PC-9 (cell line): ENCODE results near the gene FBLN2. TPM values are rescaled to one million over a fixed set of nuclear protein-coding genes. Genes with fewer than 3 reads are reported as not detected.

Experiments
- BruUV-seq: library from RNA; stranded (reverse); fragments of 400-500 nt; replicated peaks from 2 replicates; lab custom pipeline; 2021; lab: Mats Ljungman, UMichigan
- CTCF ChIA-PET: fragments of 300-600 bp; sonication (Branson Sonifier 250); formaldehyde crosslinking; loops from one replicate; lab custom pipeline; 2022; ENCODE audit warnings: antibody characterized with exemption; lab: Charles Lee
- POLR2A ChIA-PET: fragments of 300-600 bp; sonication (Branson Sonifier 250); formaldehyde crosslinking; loops from one replicate; lab custom pipeline; 2022; ENCODE audit warnings: antibody characterized with exemption; ENCODE audit not compliant: unreplicated experiment; lab: Charles Lee
- DNase-seq, 2 experiments: peaks; one replicate each; pipeline versions ENCODE4 v3.0.0 to v3.0.0-alpha.2; 2015 to 2022; ENCODE audit warnings: mixed read lengths in 1 of 2
- H2AFZ ChIP-seq: fragments of 200-600 bp; sonication (generic); 2 replicates; pipeline ENCODE4 v1.8.1; 2017; ENCODE audit warnings: antibody characterized with exemption
- H3F3A ChIP-seq: fragments of 200-600 bp; sonication (generic); 2 replicates; pipeline ENCODE4 v1.8.1; 2017; ENCODE audit warnings: antibody characterized with exemption, mild to moderate bottlenecking, low read depth; ENCODE audit not compliant: insufficient read depth
- H3K27ac ChIP-seq: fragments of 200-600 bp; sonication (generic); 2 replicates; pipeline ENCODE4 v1.6.1; 2016; ENCODE audit warnings: mixed run types
- H3K27me3 ChIP-seq: fragments of 200-600 bp; sonication (generic); 2 replicates; pipeline ENCODE4 v1.6.1; 2016; ENCODE audit warnings: low read depth, mixed run types; ENCODE audit not compliant: insufficient read depth
- H3K36me3 ChIP-seq: fragments of 200-600 bp; sonication (generic); 2 replicates; pipeline ENCODE4 v1.6.1; 2016; ENCODE audit warnings: low read depth, mixed run types
- H3K4me1 ChIP-seq: fragments of 200-600 bp; sonication (generic); replicated peaks from 2 replicates; pipeline ENCODE4 v1.6.1; 2016; ENCODE audit warnings: mixed run types; ENCODE audit not compliant: insufficient read depth
- H3K4me2 ChIP-seq: fragments of 200-600 bp; sonication (generic); 2 replicates; pipeline ENCODE4 v1.6.1; 2017; ENCODE audit warnings: mixed run types
- H3K4me3 ChIP-seq: fragments of 200-600 bp; sonication (generic); 2 replicates; pipeline ENCODE4 v1.6.1; 2016; ENCODE audit warnings: mixed run types
- H3K79me2 ChIP-seq: fragments of 200-600 bp; sonication (generic); 2 replicates; pipeline ENCODE4 v1.6.1; 2017; ENCODE audit warnings: low read depth, mixed run types
- H3K9me2 ChIP-seq: fragments of 200-600 bp; sonication (generic); 2 replicates; pipeline ENCODE4 v1.8.1; 2017; ENCODE audit warnings: mild to moderate bottlenecking; ENCODE audit not compliant: insufficient read depth
- H3K9me3 ChIP-seq: fragments of 200-600 bp; sonication (generic); 2 replicates; pipeline ENCODE4 v1.8.1; 2016; ENCODE audit warnings: low read depth; ENCODE audit not compliant: insufficient read depth
- H4K20me1 ChIP-seq: fragments of 200-600 bp; sonication (generic); 2 replicates; pipeline ENCODE4 v1.8.1; 2017; ENCODE audit not compliant: insufficient read depth
- EZH2 ChIP-seq: fragments of 200-600 bp; sonication (generic); IDR thresholded peaks from 2 replicates; pipeline ENCODE4 v1.8.0; 2017; ENCODE audit warnings: antibody characterized with exemption, low read depth
- intact Hi-C: fragments of 100-400 bp; cut with micrococcal nuclease; formaldehyde crosslinking; loops from one replicate; pipeline ENCODE4 v1.10.0; 2022; ENCODE audit not compliant: unreplicated experiment
- total RNA-seq: library from RNA; stranded (reverse); gene quantifications from 2 replicates; pipeline ENCODE4 v1.2.3, GENCODE V29; 2021
- TF ChIP-seq, protein P1 (sequence below): fragments of 200-600 bp; sonication (generic); conservative IDR thresholded peaks from 2 replicates; pipeline ENCODE4 v1.6.1; 2017; ENCODE audit warnings: mixed run types, antibody characterized with exemption, mild to moderate bottlenecking, moderate library complexity

FBLN2 gene
- total RNA-seq, 1 experiment from 2014 or later, result 0.57 TPM

DNA sequence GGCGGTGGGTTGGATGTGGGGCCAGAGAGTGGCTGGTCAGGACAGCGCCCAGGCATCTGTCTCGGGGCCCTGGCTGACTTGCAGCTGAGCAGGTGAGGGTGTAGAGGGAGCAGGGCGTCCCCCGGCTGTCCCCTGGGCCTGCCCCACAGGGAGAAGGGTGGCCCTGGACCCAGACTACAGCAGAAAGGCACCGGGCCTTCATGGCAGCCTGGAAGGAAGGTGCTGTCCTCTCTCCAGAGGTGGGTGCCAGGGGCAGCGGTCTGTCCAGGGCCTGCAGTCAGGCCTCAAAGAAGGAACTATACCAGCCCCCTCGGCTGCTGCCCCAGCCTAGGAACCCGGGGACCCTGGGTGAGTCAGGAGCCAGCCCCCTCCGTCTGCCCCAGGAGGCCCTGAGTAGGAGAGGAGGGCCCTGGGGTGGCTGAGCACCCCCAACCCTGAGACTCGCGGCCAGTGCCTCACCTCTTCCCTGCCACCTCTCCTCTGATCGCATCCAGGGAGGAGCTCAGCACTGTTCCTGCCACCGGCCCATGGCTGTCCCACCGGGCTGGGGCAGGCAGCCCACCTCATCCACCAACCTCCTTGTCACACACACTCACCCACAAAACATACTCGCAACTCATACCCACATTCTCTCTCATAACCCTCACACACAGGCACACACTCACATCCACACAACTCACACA, 133.5 kb downstream of the FBLN2 start:
- peaks cover 66% of the 10 kb centered on the region for H3K27me3 ChIP-seq
- H3K9me3 ChIP-seq, result no peaks in the 10 kb centered on the region
- no TSS peak for BruUV-seq
- DNase-seq, result no peak
- no peaks in the 10 kb centered on the region for H3F3A ChIP-seq
- no peak overlapping the region for H3K4me3 ChIP-seq
- no peaks in the 10 kb centered on the region for H3K4me1 ChIP-seq
- H3K4me2 ChIP-seq, result no peak overlapping the region
- H3K79me2 ChIP-seq, result no peaks in the 10 kb centered on the region
- no peaks in the 10 kb centered on the region for H3K9me2 ChIP-seq
- H3K27ac ChIP-seq, result no peak overlapping the region
- ChIA-PET CTCF (no interaction called here), POLR2A (no interaction called here)
- no peaks in the 10 kb centered on the region for H4K20me1 ChIP-seq
- H3K36me3 ChIP-seq, result no peaks in the 10 kb centered on the region
- no peak overlapping the region for H2AFZ ChIP-seq
- TF ChIP-seq, protein P1, sequence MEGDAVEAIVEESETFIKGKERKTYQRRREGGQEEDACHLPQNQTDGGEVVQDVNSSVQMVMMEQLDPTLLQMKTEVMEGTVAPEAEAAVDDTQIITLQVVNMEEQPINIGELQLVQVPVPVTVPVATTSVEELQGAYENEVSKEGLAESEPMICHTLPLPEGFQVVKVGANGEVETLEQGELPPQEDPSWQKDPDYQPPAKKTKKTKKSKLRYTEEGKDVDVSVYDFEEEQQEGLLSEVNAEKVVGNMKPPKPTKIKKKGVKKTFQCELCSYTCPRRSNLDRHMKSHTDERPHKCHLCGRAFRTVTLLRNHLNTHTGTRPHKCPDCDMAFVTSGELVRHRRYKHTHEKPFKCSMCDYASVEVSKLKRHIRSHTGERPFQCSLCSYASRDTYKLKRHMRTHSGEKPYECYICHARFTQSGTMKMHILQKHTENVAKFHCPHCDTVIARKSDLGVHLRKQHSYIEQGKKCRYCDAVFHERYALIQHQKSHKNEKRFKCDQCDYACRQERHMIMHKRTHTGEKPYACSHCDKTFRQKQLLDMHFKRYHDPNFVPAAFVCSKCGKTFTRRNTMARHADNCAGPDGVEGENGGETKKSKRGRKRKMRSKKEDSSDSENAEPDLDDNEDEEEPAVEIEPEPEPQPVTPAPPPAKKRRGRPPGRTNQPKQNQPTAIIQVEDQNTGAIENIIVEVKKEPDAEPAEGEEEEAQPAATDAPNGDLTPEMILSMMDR, result no peak
- TF ChIP-seq EZH2, result no peak
- intact Hi-C loops, result no loop called here

DNA sequence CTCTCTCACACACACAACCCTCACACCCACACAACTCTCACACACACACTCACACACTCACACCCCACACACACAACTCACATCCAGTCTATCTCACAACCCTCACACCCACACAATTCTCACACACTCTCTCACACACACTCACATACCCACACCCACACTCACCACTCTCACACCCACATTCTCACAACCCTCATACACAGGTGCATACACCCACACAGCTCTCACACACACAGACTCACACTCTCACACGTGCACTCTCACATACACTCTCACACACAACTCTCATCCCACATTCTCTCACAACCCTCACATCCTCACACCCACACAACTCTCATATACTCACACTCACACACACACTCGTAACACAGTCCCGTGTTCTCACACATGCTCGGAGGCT, 134.4 kb downstream of the FBLN2 start:
- ChIA-PET CTCF (no interaction called here), POLR2A (no interaction called here)
- H3K4me2 ChIP-seq, result no peak overlapping the region
- no peak overlapping the region for H3K27ac ChIP-seq
- intact Hi-C loops, result no loop called here
- no peaks in the 10 kb centered on the region for H3K4me1 ChIP-seq
- H3K36me3 ChIP-seq, result no peaks in the 10 kb centered on the region
- no peak for TF ChIP-seq EZH2
- TF ChIP-seq, protein P1, result no peak
- H3F3A ChIP-seq, result no peaks in the 10 kb centered on the region
- no peaks in the 10 kb centered on the region for H3K9me3 ChIP-seq
- H2AFZ ChIP-seq, result no peak overlapping the region
- no peaks in the 10 kb centered on the region for H4K20me1 ChIP-seq
- BruUV-seq, result no TSS peak
- no peak overlapping the region for H3K4me3 ChIP-seq
- peaks cover 67% of the 10 kb centered on the region for H3K27me3 ChIP-seq
- no peak for DNase-seq
- H3K9me2 ChIP-seq, result no peaks in the 10 kb centered on the region
- no peaks in the 10 kb centered on the region for H3K79me2 ChIP-seq

DNA sequence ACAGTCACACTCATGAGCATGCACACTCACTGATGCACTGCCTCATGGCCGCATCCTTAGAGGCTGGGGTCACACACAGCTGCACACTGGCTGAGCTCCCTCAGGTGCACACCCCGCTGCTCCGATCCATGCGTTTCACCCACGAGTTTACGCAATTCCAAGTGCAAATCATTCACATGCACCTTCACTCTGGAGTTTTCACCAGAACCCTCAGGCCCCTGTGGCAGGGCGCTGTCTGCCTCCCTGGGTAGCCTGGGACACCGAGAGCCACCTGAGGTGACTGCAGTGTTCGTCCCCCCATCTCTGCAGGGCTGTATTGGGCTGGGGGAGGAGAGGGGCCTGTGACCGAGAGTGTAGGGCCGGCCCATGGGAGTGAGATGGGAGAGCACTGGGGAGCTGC, 134.8 kb downstream of the FBLN2 start:
- Histone ChIP-seq H3K4me1 (no peaks in the 10 kb centered on the region), H2AFZ (no peak overlapping the region), H3K9me2 (no peaks in the 10 kb centered on the region), H3K36me3 (no peaks in the 10 kb centered on the region), H3K9me3 (no peaks in the 10 kb centered on the region), H3K27me3 (peaks cover 67% of the 10 kb centered on the region), H3F3A (no peaks in the 10 kb centered on the region), H3K27ac (no peak overlapping the region), H4K20me1 (no peaks in the 10 kb centered on the region), H3K79me2 (no peaks in the 10 kb centered on the region), H3K4me2 (no peak overlapping the region), H3K4me3 (no peak overlapping the region)
- BruUV-seq, result no TSS peak
- CTCF ChIA-PET, result no interaction called here
- TF ChIP-seq, protein P1, result no peak
- TF ChIP-seq EZH2, result no peak
- no peak for DNase-seq
- intact Hi-C loops, result no loop called here
- POLR2A ChIA-PET, result no interaction called here
